H1 (cell line): ENCODE results near the gene DOCK9.

Source experiments
- CHD1 ChIP-seq: IDR thresholded peaks from 2 replicates; pipeline ENCODE4 v1.6.1; 2012; ENCODE audit warnings: low read depth, low read length, improper control_type of control experiment
- POLR2AphosphoS5 ChIP-seq: IDR thresholded peaks from 2 replicates; pipeline ENCODE4 v1.6.1; 2011; ENCODE audit warnings: low read depth, low read length
- RFX5 ChIP-seq: IDR thresholded peaks from 2 replicates; pipeline ENCODE4 v1.6.1; 2011; ENCODE audit warnings: low read depth, low read length, improper control_type of control experiment, borderline replicate concordance
- SAP30 ChIP-seq: fragments of 300-600 bp; sonication (generic); IDR thresholded peaks from 2 replicates; pipeline ENCODE4 v1.7.1; 2012; ENCODE audit warnings: low read length, moderate library complexity, mild to moderate bottlenecking, inconsistent platforms; ENCODE audit not compliant: insufficient read depth, insufficient replicate concordance
- SUZ12 ChIP-seq: fragments of 200-600 bp; sonication (generic); IDR thresholded peaks from 2 replicates; pipeline ENCODE4 v1.6.1; 2012; ENCODE audit warnings: mild to moderate bottlenecking, inconsistent platforms, low read length, moderate library complexity, mixed read lengths
- TF ChIP-seq, protein P1 (sequence below): IDR thresholded peaks from 2 replicates; pipeline ENCODE4 v1.6.1; 2011; ENCODE audit warnings: low read length, improper control_type of control experiment
- TF ChIP-seq, protein P2 (sequence below), 3 experiments: IDR thresholded peaks; 1 replicate in 2 of 3; 2 replicates in 1 of 3; pipeline versions ENCODE4 v1.5.1 to v1.6.1; 2011; ENCODE audit warnings: low read length in 3 of 3, mild to moderate bottlenecking in 3 of 3, inconsistent platforms in 2 of 3, low read depth in 1 of 3, moderate library complexity in 1 of 3; ENCODE audit not compliant: insufficient read depth in 1 of 3; ENCODE audit errors: control extremely low read depth in 1 of 3
- TF ChIP-seq, protein P3 (sequence below): IDR thresholded peaks from 2 replicates; pipeline ENCODE4 v1.6.1; 2011; ENCODE audit warnings: low read depth, mild to moderate bottlenecking, low read length; ENCODE audit not compliant: insufficient read depth
- TF ChIP-seq, protein P4 (sequence below): IDR thresholded peaks from 2 replicates; pipeline ENCODE4 v1.6.1; 2012; ENCODE audit warnings: inconsistent platforms

DNA sequence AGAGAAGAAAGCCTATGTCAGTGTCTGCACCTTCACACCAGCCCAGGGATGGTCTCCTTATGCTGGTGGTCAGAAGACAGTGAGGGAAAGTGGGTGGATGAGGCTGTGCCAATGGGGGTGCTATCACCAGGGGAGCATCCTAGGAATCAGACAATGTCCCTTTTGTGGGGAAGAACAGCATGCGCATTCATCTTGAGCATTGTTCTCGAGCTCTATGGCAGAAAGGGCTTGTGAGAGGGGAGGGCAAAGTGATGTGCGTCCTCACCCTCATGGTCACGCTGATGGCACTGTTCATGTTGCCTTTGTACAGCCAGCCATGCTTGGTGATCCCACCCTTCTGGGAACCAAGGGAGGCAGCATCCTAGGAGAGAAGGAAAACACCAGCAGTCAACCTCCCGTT is 56.1 kb downstream of the DOCK9 start:
- TF ChIP-seq, protein P1, sequence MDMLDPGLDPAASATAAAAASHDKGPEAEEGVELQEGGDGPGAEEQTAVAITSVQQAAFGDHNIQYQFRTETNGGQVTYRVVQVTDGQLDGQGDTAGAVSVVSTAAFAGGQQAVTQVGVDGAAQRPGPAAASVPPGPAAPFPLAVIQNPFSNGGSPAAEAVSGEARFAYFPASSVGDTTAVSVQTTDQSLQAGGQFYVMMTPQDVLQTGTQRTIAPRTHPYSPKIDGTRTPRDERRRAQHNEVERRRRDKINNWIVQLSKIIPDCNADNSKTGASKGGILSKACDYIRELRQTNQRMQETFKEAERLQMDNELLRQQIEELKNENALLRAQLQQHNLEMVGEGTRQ, result no peak
- no peak for TF ChIP-seq POLR2AphosphoS5
- TF ChIP-seq, protein P2, sequence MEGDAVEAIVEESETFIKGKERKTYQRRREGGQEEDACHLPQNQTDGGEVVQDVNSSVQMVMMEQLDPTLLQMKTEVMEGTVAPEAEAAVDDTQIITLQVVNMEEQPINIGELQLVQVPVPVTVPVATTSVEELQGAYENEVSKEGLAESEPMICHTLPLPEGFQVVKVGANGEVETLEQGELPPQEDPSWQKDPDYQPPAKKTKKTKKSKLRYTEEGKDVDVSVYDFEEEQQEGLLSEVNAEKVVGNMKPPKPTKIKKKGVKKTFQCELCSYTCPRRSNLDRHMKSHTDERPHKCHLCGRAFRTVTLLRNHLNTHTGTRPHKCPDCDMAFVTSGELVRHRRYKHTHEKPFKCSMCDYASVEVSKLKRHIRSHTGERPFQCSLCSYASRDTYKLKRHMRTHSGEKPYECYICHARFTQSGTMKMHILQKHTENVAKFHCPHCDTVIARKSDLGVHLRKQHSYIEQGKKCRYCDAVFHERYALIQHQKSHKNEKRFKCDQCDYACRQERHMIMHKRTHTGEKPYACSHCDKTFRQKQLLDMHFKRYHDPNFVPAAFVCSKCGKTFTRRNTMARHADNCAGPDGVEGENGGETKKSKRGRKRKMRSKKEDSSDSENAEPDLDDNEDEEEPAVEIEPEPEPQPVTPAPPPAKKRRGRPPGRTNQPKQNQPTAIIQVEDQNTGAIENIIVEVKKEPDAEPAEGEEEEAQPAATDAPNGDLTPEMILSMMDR (IDR thresholded peaks at IDR 0.05; ENCODE audit: control extremely low read depth in 1 of 3, insufficient read depth in 1 of 3, low read depth in 1 of 3, low read length in 3 of 3), result no peak
- TF ChIP-seq, protein P3, sequence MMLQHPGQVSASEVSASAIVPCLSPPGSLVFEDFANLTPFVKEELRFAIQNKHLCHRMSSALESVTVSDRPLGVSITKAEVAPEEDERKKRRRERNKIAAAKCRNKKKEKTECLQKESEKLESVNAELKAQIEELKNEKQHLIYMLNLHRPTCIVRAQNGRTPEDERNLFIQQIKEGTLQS, result no peak
- no peak for TF ChIP-seq SUZ12
- no peak for TF ChIP-seq CHD1
- TF ChIP-seq, protein P4, sequence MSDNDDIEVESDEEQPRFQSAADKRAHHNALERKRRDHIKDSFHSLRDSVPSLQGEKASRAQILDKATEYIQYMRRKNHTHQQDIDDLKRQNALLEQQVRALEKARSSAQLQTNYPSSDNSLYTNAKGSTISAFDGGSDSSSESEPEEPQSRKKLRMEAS, result no peak
- no peak for TF ChIP-seq SAP30
- no peak for TF ChIP-seq RFX5
